HG03175 (cell line): ENCODE data around the gene SHISAL1.

ENCODE experiments used
- ATAC-seq: cut with Tn5 transposase; IDR thresholded peaks from one replicate; pipeline ENCODE4 v1.9.1; 2021; ENCODE audit warnings: mild to moderate bottlenecking, moderate library complexity; ENCODE audit not compliant: unreplicated experiment

SHISAL1 gene

DNA sequence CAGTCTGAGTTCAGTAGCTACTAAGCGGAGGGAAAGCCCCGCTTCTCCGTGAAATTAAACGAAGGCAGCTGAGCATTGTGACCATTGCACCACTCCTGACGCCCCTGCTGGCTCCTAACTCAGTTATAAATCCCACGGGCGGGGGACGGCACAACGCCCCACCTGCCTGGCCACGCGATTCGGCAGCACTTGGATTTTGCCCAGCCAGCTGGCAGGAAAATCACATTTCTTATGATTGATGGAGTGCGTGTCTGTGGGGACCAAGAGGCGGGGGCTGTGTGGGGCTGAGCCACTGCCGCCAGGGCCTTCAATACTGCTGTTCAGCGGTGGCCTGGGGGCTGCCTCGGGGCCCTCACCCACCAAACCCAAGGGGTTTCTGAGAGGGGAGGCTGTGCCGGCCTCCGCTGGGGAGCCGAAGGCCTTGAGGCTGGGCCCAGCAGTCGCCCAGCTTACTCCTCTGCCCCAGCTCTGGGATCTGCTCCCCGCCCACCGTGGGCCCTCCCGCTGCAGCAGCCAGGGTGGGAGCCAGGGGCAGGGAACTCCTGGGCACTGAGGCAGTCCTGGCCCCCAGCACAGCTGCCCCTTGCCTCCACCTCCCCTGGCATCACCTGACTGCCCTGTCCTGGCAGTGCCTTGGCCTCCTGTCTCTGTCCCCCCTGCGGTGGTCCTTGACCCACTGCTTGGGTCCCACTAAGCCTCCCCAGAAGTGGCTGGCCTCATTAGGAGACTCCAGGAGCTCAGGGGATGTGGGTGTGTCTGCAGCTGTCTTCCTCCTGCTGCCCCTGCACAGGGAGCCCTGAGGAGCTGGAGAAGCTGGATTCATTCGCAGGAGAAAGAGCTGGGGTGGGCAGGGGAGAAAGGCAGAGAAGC lies 30.7 kb downstream of the SHISAL1 start:
- no peak for ATAC-seq

DNA sequence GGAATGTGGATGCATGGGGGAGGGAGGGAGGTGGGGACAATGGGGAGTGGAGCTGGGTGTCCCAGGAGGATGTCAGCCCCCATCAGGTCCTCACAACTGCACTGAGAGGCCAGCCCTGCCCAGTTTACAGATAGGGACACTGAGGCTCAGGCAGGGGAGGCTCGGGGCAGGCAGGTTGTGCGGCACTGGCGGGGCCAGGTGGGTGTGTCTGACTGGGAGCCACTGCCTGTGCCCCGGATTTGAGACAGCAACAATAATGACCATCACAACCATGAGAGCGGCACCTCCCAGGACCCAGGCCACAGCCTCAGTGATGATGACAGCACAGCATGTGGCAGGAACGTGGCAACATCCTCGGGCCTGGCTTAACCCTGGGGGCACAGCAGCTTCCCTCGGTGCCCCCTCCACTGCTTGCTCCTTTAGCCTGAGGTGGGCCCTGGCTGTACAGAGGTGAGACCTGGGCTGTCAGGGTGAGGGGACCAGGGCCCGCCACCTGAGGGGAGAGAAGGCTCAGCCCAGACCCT lies 32.0 kb downstream of the SHISAL1 start:
- no peak for ATAC-seq

DNA sequence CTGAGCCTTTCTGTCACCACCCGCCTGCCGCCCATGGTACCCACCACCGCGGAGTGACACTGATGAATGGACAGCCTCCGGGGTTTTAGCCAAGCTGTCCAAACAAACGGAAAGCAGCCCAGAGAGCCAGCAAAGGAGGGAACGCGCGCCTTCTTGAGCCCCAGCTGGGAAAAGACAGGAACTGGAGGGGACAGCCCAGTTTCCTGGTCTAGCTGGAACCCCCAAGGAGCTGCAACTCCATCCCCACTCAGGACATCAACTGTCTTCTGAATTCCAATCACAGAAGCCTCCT lies 33.7 kb downstream of the SHISAL1 start:
- ATAC-seq: no peak

DNA sequence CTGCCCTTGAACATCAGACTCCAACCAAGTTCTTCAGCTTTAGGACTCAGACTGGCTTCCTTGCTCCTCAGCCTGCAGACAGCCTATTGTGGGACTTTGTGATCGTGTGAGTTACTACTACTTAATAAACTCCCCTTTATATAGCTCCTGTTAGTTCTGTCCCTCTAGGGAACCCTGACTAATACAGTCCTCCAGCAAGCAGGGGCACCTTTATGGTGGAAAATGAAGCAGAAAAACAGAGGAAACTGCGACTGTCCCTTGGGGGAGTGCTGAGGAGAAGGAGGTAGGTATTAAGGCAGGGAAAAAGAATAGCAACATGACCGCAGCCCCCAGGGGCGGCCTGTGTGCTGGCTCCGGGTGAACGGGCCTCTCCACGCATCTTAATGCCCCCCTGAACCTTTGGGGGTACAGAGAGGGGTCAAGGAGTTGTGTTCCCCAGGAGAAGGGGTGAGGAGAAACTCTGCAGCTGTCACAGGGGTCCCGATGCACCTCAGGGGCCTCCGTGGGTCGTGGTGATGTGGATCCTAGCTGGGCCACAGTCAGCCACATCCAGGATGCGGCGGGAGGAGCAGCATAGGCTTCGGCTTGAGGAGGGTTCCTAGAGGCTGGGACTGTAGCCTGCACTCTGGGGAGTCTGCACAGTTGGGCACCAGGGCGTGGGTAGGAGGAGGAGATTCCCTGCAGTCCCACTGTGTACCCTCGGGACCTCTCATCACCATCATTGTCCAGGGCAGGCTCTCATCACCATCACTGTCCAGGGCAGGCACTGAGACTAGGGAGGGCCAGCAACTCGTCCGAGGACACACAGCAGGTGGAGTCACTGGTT lies 34.3 kb downstream of the SHISAL1 start:
- no peak for ATAC-seq

DNA sequence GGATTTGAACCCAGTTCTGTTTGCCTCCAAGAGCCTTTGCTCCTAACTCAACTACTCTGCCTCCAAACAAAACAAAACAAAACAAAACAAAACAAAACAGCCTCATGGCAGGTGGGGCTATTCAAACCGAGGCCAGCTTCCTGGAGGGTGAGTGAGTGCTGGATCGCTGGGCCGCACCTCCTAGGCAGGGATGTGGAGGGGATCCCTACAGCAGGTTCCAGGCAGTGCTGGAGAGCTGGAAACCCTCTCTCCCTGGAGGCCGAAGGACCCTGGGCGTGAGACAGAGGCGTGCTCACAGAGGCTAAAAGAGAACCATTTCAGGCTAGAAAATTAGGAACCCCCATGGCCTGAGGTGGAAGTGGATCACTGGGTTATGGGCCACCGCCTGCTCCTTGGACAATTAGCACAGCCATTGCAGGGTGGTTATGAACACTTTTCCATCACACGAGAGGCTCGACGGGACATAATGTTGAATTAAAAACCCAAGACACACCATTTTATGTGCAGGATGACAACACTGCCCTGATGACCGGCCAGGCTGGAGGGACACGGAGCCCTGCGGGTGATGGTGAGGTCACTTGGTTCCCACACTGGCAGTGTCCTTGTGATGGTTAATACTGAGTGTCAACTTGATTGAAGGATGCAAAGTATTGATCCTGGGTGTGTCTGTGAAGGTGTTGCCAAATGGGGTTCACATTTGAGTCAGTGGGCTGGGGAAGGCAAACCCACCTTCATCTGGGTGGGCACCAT lies 35.2 kb downstream of the SHISAL1 start:
- no peak for ATAC-seq

GRCh38 chr22:44276706-44277356 lies 35.9 kb downstream of the SHISAL1 start:
- no peak for ATAC-seq

- no peak for ATAC-seq
Observed at GRCh38 chr22:44276041-44276440, 36.7 kb downstream of the SHISAL1 start.

DNA sequence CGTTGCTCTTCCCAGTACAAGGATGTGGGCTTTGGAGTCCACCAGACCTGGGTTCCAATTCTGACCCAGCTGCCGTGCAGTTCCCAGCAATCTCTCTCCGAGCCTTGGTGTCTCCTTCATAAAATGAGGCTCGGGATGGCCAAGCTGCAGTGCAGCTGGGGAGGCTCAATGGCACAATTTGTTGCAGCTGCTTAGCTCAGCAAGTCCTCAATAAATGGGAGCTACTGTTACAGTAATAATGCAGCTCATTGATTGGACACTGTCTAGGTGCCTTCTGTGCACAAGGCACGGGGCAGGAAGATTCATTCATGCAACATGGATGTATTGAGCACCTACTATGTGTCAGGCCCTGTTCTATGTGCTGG lies 37.1 kb downstream of the SHISAL1 start:
- no peak for ATAC-seq

DNA sequence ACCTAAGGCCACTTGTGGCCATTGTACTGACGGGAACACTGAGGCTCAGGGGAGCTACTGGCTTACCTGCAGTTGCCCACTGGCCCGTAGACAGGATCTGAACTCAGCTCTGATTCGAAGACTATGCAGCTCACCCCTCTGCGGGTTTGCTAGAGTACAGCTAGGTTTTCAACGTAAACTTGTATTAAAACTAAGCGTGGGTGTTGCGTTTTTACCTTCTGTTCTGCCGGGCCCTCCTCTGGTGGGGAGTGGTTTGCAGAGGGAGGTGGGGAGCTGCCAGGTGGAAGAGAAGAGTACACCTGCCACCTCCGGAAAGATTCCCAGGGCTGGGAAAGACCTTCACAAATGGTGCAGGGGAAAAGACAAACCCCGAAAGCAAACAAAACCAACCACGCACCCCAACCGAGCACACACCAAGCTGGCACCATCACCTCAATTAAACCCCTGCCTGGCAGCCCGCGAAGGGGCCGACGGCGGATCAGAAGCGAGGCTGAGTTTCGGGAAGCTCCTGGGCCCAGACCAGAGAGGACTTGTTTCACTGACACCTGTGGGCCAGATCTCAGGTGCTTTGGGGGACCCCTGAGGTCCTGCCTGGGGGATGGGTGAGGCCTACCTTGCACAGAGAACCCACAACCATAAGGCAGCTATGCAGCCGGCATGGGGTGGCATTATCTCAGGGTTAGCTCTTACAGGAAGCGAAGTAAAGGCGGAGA lies 37.7 kb downstream of the SHISAL1 start:
- ATAC-seq: no peak

GRCh38 chr22:44273175-44273574 lies 39.6 kb downstream of the SHISAL1 start:
- ATAC-seq: no peak

DNA sequence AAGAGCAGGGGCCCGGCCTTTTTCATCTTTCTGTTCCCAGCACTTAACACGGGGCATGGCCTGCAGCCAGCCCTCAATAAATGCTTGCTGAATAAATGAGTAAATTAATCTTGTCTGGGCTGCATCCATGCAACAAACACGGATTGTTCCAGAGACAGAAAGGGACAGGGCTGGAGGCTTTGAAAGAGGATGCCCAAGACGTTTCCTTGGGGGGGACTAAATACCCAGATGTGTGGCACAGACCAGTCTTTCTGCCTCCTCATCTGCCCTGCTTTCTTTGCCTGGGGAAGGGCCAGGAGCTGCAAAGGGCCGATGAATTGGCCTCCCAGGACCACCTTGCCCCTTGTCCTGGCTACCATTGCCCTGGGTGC lies 40.4 kb downstream of the SHISAL1 start:
- ATAC-seq: no peak

DNA sequence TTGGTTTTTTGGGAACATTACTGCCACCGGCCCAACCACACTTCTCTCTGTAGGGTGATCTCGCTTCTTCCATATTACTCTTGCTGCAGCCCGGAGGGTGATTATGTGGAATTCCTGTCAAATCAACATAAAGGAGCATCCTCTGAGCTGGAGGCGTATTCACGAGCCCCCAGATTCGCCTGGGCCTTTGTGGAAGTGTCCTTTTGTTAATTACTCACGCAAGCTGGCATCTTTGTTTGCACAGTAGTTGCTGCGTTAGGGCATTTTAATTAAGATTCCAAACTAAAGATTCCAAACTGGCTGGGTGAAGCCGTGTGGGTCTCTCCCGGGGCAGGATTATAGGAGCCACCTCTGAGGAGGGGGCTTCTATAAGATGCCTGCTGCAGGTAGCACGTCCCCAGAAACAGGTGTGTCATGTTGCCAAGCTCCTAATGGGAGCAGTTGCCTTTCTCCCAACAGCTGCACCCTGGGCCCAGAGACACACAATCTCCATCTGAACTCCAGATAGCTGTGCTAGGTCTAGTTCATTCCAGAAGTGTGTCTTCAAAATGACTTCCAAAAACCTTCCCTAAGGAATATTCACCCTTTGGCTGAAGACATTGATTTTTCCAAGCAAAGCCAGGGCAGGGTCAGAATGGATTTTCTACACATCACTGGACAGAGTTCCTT lies 40.9 kb downstream of the SHISAL1 start:
- no peak for ATAC-seq

DNA sequence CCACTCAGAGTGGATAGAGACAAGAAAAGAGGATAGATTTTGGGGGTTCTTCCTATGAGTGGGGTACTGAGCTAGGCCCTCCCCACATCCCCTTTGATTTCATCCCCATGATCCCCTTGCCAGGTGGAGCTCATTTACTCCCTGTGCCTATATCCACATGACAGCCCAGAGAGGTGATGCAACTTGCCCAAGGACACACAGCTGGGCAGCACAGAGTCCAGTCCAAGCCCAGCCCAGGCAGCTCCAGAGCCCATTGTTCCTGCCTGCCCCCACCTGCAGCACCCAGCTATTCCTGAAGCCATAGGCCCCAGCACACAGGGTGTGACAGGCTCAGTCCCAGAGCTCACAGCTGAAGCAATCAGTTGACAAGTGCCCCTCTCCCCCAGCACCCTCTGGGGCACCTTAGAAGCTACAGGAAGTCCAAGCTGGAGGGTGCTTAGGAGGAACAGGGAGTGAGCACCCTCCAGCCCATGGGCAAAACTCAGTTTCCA lies 41.7 kb downstream of the SHISAL1 start:
- no peak for ATAC-seq

GRCh38 chr22:44270556-44270880 lies 42.2 kb downstream of the SHISAL1 start:
- ATAC-seq: no peak

DNA sequence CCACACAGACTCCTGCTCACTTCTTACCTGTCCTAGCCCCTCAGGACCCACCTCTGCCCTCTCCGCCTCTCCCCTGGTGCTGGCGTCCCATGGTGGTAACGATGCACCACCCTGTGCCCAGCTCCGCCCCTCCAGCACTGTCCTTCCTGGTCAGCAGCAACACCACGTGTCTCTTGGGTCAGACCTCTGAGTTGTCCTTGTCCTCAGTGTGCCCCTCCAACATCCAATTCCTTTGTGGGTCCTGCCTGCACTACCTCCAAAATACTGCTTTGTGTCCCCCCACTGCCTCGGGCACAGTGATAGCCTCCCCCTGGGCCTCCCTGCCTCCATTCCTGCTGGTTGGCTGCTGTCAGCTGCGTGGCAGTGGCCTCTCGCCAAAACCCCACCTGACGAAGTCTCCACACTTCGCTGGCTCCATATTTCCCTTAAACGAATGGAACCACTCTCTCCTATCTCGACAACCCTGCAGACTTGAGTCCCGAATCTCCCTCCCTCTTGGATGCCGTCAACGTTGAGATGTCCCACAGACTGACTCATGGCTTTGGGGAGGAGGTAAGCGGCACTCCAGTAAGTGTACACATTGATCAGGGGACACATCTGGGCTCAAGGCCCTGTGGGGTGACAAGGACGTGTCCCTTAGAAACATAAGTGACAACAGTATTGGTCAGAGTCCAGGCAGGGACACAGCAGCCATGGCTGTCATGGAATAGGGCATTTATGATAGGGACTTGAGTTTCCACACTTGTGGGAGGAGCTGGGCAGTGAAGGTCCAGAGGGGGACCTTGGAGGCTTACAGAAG lies 42.8 kb downstream of the SHISAL1 start:
- ATAC-seq: no peak

DNA sequence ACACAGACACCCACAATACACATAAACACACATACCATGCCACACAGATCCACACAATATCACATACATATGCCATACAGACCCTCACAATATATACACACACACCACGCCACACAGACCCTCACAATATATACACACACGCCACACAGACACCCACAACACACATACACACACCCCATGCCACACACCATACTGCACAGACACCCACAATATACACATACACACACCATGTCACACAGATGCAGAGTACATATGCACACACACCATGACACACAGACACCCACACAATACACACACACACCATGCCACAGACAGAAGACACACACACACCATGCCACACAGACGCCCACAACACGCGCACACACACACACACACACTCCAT lies 43.6 kb downstream of the SHISAL1 start:
- ATAC-seq: no peak

DNA sequence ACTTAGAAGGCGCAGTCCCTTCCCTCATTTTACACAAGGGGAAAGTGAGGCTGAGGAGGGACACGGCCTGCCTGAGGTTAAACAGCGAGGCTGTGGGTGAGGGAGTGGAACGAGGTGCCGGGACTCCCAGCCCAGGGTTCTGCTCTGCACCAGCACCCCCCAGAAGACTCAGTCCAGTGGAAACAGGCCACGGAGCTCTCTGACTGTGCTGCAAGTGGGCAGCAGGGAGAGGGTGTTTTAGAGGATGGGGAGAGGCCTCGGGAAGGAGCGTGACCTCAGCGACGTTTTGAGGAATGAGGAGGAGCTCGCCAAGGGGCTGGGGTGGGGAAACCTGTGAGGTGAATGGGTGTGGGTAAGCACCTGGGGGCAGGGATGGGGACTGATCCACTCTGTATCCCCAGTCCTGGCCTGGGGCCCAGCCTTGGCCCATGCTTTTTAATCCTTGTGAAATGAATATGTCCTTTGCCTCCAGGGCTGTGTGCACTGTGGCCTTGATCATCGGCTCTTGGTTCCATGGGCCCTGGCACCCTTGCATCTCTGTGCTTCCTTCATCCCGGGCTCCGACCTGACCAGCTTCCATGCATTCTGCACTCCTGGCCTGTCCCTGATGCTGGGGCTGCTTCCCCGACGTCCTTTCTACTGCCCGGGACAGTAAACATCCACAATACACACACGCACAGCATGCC lies 44.2 kb downstream of the SHISAL1 start:
- no peak for ATAC-seq

GRCh38 chr22:44267856-44268255 lies 44.9 kb downstream of the SHISAL1 start:
- ATAC-seq: no peak
